Measurements from ENCODE around the gene PPP1CC. TPM values are rescaled to one million over a fixed set of nuclear protein-coding genes. Genes with fewer than 3 reads are reported as not detected.
A peak's percentile ranks its signal among the peaks of the same experiment; 100 is the strongest.

Gene PPP1CC
- total and polyA plus RNA-seq, 2 of the 4 experiments (the other 2 are of a cell fraction) = 71.0 to 126 TPM

DNA sequence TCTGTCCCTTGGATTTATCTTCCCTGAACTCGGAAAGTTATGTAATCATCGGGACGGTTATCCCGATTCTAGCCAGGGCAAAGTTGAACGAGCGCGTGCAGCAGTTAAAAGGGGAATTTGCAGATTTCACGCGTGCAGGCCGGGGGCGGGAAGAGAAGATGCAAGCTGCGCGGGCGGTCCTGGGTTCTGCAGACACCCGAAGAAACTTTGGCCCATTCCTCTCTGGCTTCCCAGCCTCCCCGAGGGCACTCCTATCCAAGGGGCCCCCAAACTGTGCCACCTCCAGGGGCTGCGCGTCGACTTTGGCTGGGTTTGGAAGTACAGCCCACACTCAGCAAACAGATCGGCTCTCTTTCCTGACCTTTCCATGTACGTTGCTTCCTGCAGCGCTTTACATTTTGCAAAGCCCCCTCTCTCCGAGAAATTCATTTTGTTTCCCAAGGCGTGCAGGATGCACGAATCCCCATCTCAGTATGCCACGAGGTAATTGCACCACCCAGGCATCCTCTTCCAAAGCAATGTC is 941 bp upstream of the PPP1CC start:
- Histone ChIP-seq H3K18ac (ENCODE audit: low read depth, low read length) (no peak overlapping the region), H4K5ac (ENCODE audit: low read depth, low read length) (no peak overlapping the region; the same call in 1 of the 2 replicates), H4K20me1 (ENCODE audit: insufficient read depth, low read length) (peaks cover 39% of the 10 kb centered on the region), H3K4ac (ENCODE audit: low read depth, low read length) (no peak overlapping the region), H3K9me1 (ENCODE audit: insufficient read depth, low read length) (peaks cover 7% of the 10 kb centered on the region), H2AK5ac (ENCODE audit: low read depth, low read length) (no peak overlapping the region), H3K27ac (ENCODE audit: insufficient read depth, low read length) (no peak overlapping the region), H3K4me3 (ENCODE audit: insufficient read depth, low read depth, low read length) (peak overlapping the region; percentile 99; the same call in 1 of the 2 replicates), H3K23ac (ENCODE audit: low read depth, low read length) (peak overlapping the region; percentile 29; the same call in 1 of the 2 replicates), H2BK20ac (ENCODE audit: low read depth, low read length) (no peak overlapping the region), H3K36me3 (ENCODE audit: control insufficient read depth, insufficient read depth, low read length) (no peaks in the 10 kb centered on the region), H3K27me3 (ENCODE audit: control insufficient read depth, insufficient read depth, low read length) (no peaks in the 10 kb centered on the region), H3K56ac (ENCODE audit: extremely low read depth, insufficient read depth, low read length) (no peak overlapping the region), H3K4me2 (ENCODE audit: low read depth, low read length) (peak overlapping the region; percentile 98), H3K4me1 (ENCODE audit: control insufficient read depth, insufficient read depth, low read length) (peaks cover 11% of the 10 kb centered on the region), H2BK120ac (ENCODE audit: low read depth, low read length) (no peak overlapping the region), H2BK5ac (ENCODE audit: low read depth, low read length, poor library complexity, severe bottlenecking) (no peak overlapping the region), H2BK15ac (ENCODE audit: low read depth, low read length) (no peak overlapping the region), H4K91ac (ENCODE audit: insufficient read depth, low read depth, low read length) (no peak overlapping the region), H3K9me3 (ENCODE audit: control insufficient read depth, insufficient read depth, low read length) (no peaks in the 10 kb centered on the region), H2AK9ac (replicated peaks; ENCODE audit: low read depth, low read length, poor library complexity) (peak overlapping the region; percentile 55), H3K14ac (replicated peaks; ENCODE audit: low read depth, low read length) (no peak overlapping the region), H2AFZ (replicated peaks; ENCODE audit: low read length, poor library complexity) (peak overlapping the region; percentile 90), H3K79me1 (ENCODE audit: low read depth in 1 of 2, low read length in 2 of 2) (peaks cover 0 to 12% of the 10 kb centered on the region in 2 experiments; a peak in 2 of 4 replicates), H3K9ac (ENCODE audit: low read depth, low read length) (peak overlapping the region; percentile 3; the same call in 1 of the 2 replicates), H4K8ac (ENCODE audit: low read depth in 2 of 2, low read length in 2 of 2) (peak overlapping the region; percentile 29 to 59; a peak in 3 of 4 replicates)
- DNase-seq (no peak), ATAC-seq (ENCODE audit: low read depth) (no peak)
- WGBS, 2 experiments (ENCODE audit: extremely low coverage in 2 of 2, insufficient read length in 1 of 2) = 6% methylated on average over 16 of the region's 26 CpGs; no CpG with 5 or more reads in 1 of the 2 experiments
- dilution Hi-C loops (cut with HindIII; ENCODE audit: low sequenced_read_pairs, unreplicated experiment) (no loop called here), in situ Hi-C loops (cut with MboI; ENCODE audit: low sequenced_read_pairs) (no loop called here), intact Hi-C loops (cut with micrococcal nuclease) (loop anchor here (1.0 to 5.0 kb wide), 2 partner anchors 131 to 145 kb away; partner anchors contain the start of gene TCTN1)
- ChIA-PET POLR2A (ENCODE audit: unreplicated experiment) (no interaction called here), CTCF (no interaction called here)
- BruUV-seq (replicated peaks) = no TSS peak
- TF ChIP-seq, protein P1, sequence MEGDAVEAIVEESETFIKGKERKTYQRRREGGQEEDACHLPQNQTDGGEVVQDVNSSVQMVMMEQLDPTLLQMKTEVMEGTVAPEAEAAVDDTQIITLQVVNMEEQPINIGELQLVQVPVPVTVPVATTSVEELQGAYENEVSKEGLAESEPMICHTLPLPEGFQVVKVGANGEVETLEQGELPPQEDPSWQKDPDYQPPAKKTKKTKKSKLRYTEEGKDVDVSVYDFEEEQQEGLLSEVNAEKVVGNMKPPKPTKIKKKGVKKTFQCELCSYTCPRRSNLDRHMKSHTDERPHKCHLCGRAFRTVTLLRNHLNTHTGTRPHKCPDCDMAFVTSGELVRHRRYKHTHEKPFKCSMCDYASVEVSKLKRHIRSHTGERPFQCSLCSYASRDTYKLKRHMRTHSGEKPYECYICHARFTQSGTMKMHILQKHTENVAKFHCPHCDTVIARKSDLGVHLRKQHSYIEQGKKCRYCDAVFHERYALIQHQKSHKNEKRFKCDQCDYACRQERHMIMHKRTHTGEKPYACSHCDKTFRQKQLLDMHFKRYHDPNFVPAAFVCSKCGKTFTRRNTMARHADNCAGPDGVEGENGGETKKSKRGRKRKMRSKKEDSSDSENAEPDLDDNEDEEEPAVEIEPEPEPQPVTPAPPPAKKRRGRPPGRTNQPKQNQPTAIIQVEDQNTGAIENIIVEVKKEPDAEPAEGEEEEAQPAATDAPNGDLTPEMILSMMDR (conservative IDR thresholded peaks at IDR 0.05; ENCODE audit: low read depth, low read length) = no peak
- TF ChIP-seq, protein P2, sequence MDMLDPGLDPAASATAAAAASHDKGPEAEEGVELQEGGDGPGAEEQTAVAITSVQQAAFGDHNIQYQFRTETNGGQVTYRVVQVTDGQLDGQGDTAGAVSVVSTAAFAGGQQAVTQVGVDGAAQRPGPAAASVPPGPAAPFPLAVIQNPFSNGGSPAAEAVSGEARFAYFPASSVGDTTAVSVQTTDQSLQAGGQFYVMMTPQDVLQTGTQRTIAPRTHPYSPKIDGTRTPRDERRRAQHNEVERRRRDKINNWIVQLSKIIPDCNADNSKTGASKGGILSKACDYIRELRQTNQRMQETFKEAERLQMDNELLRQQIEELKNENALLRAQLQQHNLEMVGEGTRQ (IDR thresholded peaks at IDR 0.05; ENCODE audit: low read depth, low read length) = no peak
- no peak for TF ChIP-seq MAFK (IDR thresholded peaks at IDR 0.05; ENCODE audit: low read depth, low read length)
- TF ChIP-seq MAZ (IDR thresholded peaks at IDR 0.05; ENCODE audit: borderline replicate concordance, low read depth, low read length) = no peak
- 0 out of 2 replicates have a peak, but pooled peaks have one; percentile 6 for TF ChIP-seq CEBPB (IDR thresholded peaks at IDR 0.05; ENCODE audit: low read depth, low read length)
